SU-DHL-6 (cell line): ENCODE data around the gene ARHGAP8.

Experiments used
- H2AFZ ChIP-seq: fragments of 200-600 bp; sonication (generic); 2 replicates; pipeline ENCODE4 v1.6.1; 2014; ENCODE audit warnings: low read depth, mild to moderate bottlenecking, moderate library complexity, mixed read lengths, antibody characterized with exemption, low read length; ENCODE audit not compliant: severe bottlenecking
- H3F3A ChIP-seq: fragments of 200-600 bp; shearing (Covaris generic); 2 replicates; pipeline ENCODE4 v1.6.0; 2016; ENCODE audit warnings: antibody characterized with exemption, mild to moderate bottlenecking; ENCODE audit not compliant: insufficient read depth
- H3K27ac ChIP-seq: fragments of 200-600 bp; sonication (generic); 2 replicates; pipeline ENCODE4 v1.5.1; 2016; ENCODE audit warnings: low read depth, mild to moderate bottlenecking, low read length, moderate library complexity, mixed read lengths
- H3K27me3 ChIP-seq: fragments of 200-600 bp; sonication (generic), shearing (Covaris generic); 2 replicates; pipeline ENCODE4 v1.6.0; 2014; ENCODE audit warnings: mild to moderate bottlenecking, low read length
- H3K36me3 ChIP-seq: fragments of 200-600 bp; sonication (generic); 2 replicates; pipeline ENCODE4 v1.6.1; 2014; ENCODE audit warnings: mild to moderate bottlenecking, low read length, mixed read lengths
- H3K4me2 ChIP-seq: fragments of 300-600, 200-600 bp; shearing (Covaris generic), sonication (generic); 2 replicates; pipeline ENCODE4 v1.6.0; 2014; ENCODE audit warnings: low read length, low read depth, mild to moderate bottlenecking; ENCODE audit not compliant: poor library complexity, severe bottlenecking
- H3K4me3 ChIP-seq: fragments of 200-600 bp; sonication (generic); 2 replicates; pipeline ENCODE4 v1.5.1; 2014; ENCODE audit warnings: antibody characterized with exemption, low read length, mild to moderate bottlenecking, mixed read lengths; ENCODE audit not compliant: insufficient read depth, poor library complexity, severe bottlenecking
- H3K79me2 ChIP-seq: fragments of 200-600 bp; sonication (generic); 2 replicates; pipeline ENCODE4 v1.6.1; 2014; ENCODE audit warnings: mild to moderate bottlenecking, low read length, moderate library complexity; ENCODE audit not compliant: insufficient read depth
- H3K9ac ChIP-seq: fragments of 200-600 bp; sonication (generic); 2 replicates; pipeline ENCODE4 v1.7.0; 2014; ENCODE audit warnings: mild to moderate bottlenecking, low read length
- H3K9me2 ChIP-seq: fragments of 200-600 bp; sonication (generic); replicated peaks from 2 replicates; pipeline ENCODE4 v1.6.1; 2014; ENCODE audit warnings: low read length; ENCODE audit not compliant: insufficient read depth
- H3K9me3 ChIP-seq: fragments of 200-600 bp; sonication (generic); 2 replicates; pipeline ENCODE4 v1.6.1; 2014; ENCODE audit warnings: low read length, mixed read lengths; ENCODE audit not compliant: insufficient read depth
- H4K20me1 ChIP-seq: fragments of 200-600 bp; sonication (generic); 2 replicates; pipeline ENCODE4 v1.6.1; 2014; ENCODE audit warnings: low read depth, mild to moderate bottlenecking, antibody characterized with exemption, low read length, moderate library complexity, mixed read lengths
- EZH2phosphoT487 ChIP-seq: fragments of 200-600 bp; sonication (generic), shearing (Covaris generic); conservative IDR thresholded peaks from 2 replicates; pipeline ENCODE4 v1.6.1; 2018; ENCODE audit warnings: mild to moderate bottlenecking, antibody characterized with exemption, low read length, moderate library complexity, mixed read lengths
- TF ChIP-seq, protein P1 (sequence below): fragments of 200-600 bp; sonication (generic); IDR thresholded peaks from one replicate; pipeline ENCODE4 v1.5.1; 2017; ENCODE audit warnings: antibody characterized with exemption, mild to moderate bottlenecking, low read length, moderate library complexity; ENCODE audit not compliant: insufficient read depth, poor library complexity, severe bottlenecking

Gene ARHGAP8

DNA sequence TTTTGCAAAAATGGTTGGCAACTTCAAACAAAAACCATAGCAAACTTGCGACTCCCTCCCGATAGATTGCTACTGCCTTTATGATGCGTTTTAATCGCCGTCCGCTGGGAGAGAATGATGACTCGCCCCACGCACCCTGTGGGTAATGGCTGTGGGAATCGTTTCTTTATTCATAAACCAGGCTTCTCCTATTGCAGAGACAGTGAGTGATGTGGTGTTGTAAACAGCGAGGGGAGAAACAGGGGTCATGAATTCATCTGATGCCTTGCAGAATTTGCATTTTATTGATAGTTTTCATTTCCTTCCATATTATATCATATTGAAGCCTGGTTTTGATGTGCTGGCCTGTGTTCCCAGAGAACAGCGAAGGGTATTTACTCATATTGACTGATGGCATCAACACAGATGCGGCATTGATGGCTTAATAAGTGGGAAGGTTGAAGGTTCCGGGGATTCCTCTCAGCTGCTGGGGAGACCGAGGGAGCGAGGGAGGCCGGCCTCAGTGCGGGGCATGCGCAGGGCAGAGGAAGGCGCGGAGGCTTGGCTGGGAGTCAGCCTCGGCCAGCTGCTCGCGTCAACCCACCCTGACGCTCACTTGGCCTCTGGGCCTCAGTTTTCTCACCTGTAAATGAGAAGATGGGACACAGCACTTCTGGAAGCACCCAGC is 41.3 kb downstream of the ARHGAP8 start:
- Histone ChIP-seq H3K4me2 (no peak overlapping the region), H3K27me3 (no peaks in the 10 kb centered on the region), H2AFZ (no peak overlapping the region), H3K4me3 (no peak overlapping the region), H3K9ac (no peak overlapping the region), H3K36me3 (no peaks in the 10 kb centered on the region), H3K9me3 (no peaks in the 10 kb centered on the region), H3K27ac (no peak overlapping the region), H3F3A (no peaks in the 10 kb centered on the region), H4K20me1 (no peaks in the 10 kb centered on the region), H3K9me2 (no peaks in the 10 kb centered on the region), H3K79me2 (no peaks in the 10 kb centered on the region)
- TF ChIP-seq, protein P1, sequence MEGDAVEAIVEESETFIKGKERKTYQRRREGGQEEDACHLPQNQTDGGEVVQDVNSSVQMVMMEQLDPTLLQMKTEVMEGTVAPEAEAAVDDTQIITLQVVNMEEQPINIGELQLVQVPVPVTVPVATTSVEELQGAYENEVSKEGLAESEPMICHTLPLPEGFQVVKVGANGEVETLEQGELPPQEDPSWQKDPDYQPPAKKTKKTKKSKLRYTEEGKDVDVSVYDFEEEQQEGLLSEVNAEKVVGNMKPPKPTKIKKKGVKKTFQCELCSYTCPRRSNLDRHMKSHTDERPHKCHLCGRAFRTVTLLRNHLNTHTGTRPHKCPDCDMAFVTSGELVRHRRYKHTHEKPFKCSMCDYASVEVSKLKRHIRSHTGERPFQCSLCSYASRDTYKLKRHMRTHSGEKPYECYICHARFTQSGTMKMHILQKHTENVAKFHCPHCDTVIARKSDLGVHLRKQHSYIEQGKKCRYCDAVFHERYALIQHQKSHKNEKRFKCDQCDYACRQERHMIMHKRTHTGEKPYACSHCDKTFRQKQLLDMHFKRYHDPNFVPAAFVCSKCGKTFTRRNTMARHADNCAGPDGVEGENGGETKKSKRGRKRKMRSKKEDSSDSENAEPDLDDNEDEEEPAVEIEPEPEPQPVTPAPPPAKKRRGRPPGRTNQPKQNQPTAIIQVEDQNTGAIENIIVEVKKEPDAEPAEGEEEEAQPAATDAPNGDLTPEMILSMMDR, result no peak
- no peak for TF ChIP-seq EZH2phosphoT487

DNA sequence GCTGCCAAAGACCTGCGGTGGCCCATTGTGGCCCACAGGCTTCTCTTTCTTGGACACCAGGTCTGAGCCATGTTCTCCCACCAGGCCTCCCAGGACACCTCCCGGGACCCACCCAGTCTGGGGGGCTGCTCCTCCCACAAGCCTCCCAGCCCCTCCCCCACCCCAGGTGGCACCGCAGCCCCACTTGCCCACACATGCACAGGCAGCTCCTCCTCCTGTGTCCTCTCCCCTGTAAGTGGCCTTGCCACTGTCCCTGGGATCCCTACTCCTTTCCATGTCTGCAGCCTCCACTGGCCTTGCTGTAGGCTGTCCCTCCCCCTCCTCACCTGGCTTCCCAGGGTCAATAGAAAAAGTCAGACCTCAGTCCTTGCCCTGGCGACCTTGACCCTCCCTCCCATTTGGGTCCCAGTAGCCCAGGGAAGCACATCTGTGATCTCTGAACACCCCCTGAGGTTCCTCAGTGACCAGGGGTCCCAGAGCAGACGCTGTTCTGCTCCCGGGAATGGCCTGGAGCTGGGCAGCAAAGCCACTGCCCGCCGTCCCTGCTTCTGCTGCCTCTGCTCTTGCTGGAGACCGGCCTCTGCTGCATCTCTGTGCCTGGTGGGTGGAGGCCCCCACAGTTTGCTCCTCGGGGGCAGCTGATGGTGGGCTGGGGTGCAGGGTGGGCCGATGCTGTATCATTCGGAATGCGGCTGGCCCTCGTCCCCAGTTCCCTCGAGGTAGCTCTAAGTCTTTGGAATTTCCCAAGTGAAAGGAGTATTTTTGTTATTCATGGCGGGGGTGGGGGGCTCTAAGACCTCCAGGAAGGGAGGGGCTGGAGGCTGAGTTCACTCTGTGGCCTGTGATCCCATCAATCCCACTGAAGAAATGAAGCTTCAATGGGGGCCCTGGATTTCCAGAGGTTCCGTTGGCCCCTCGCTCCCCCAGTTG is 43.6 kb downstream of the ARHGAP8 start:
- H3K27ac ChIP-seq, result no peak overlapping the region
- no peaks in the 10 kb centered on the region for H3K27me3 ChIP-seq
- H3K79me2 ChIP-seq, result no peaks in the 10 kb centered on the region
- no peaks in the 10 kb centered on the region for H3K9me3 ChIP-seq
- H4K20me1 ChIP-seq, result no peaks in the 10 kb centered on the region
- no peaks in the 10 kb centered on the region for H3K36me3 ChIP-seq
- no peaks in the 10 kb centered on the region for H3K9me2 ChIP-seq
- H3K9ac ChIP-seq, result no peak overlapping the region
- H3K4me3 ChIP-seq, result no peak overlapping the region
- H3F3A ChIP-seq, result no peaks in the 10 kb centered on the region
- TF ChIP-seq, protein P1, result no peak
- H3K4me2 ChIP-seq, result no peak overlapping the region
- no peak overlapping the region for H2AFZ ChIP-seq

DNA sequence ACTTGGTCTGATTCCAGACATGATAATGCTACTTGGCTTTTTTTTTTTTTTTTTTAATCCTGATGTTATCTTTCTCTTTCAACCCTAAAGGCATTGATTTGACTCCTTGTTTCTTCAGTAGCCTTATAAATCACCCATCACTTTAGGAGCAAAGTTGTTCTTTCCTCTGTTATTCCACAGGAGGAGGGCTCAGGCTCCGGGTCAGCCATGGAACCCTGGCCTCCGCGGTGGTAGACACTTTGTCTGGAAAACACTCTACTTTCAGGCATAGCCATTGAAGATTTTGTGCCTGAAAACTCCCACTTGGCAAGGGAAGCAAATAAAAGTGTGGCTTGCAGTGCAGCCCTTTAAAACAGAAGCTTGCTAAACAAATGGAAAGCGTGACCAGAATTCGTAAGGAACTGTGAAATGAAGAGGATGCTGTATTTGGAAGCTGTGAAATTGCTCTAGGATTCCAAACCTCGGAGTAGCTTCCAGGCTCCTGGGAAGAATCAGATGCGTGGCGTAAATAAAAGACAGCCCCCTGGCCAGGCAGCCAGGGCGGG is 44.9 kb downstream of the ARHGAP8 start:
- no peak overlapping the region for H3K4me2 ChIP-seq
- no peaks in the 10 kb centered on the region for H3K79me2 ChIP-seq
- H3K9ac ChIP-seq, result no peak overlapping the region
- H3K9me3 ChIP-seq, result no peaks in the 10 kb centered on the region
- H3K9me2 ChIP-seq, result no peaks in the 10 kb centered on the region
- no peaks in the 10 kb centered on the region for H3K27me3 ChIP-seq
- H3K4me3 ChIP-seq, result no peak overlapping the region
- no peaks in the 10 kb centered on the region for H3K36me3 ChIP-seq
- H3K27ac ChIP-seq, result no peak overlapping the region
- TF ChIP-seq, protein P1, result no peak
- no peak for TF ChIP-seq EZH2phosphoT487
- H2AFZ ChIP-seq, result no peak overlapping the region
- H3F3A ChIP-seq, result no peaks in the 10 kb centered on the region
- no peaks in the 10 kb centered on the region for H4K20me1 ChIP-seq
